Psoas muscle (tissue), 8 donors: Measurements from ENCODE around the gene NR1I3. TPM values are rescaled to one million over a fixed set of nuclear protein-coding genes. Genes with fewer than 3 reads are reported as not detected.

ENCODE experiments used
- ATAC-seq, 4 donors: fragments of 200-7000 bp; cut with Tn5 transposase; one replicate each; pipeline ENCODE4 v1.9.1; 2020; ENCODE audit warnings: moderate library complexity in 3 of 4, mild to moderate bottlenecking in 2 of 4
- DNase-seq, 2 donors: peaks; one replicate each; pipeline ENCODE4 v3.0.0-alpha.2; 2020
- H3K27ac ChIP-seq: fragments of 200-600 bp; one replicate; pipeline ENCODE4 v1.8.0; 2022
- H3K27me3 ChIP-seq, 3 donors: fragments of 200-600 bp in 1 of 3; one replicate each; pipeline versions ENCODE4 v1.6.1 to v1.8.0; 2013 to 2022; ENCODE audit warnings: low read length in 2 of 3, mild to moderate bottlenecking in 2 of 3, moderate library complexity in 1 of 3; ENCODE audit not compliant: insufficient read depth in 3 of 3
- H3K36me3 ChIP-seq, 2 donors: fragments of 200-600 bp in 1 of 2; one replicate each; pipeline versions ENCODE4 v1.6.1 to v1.8.0; 2013 to 2022; ENCODE audit warnings: low read depth in 1 of 2, mild to moderate bottlenecking in 1 of 2, moderate library complexity in 1 of 2; ENCODE audit not compliant: insufficient read depth in 1 of 2
- H3K4me1 ChIP-seq: fragments of 200-600 bp; one replicate; pipeline ENCODE4 v1.8.0; 2022
- H3K4me3 ChIP-seq: fragments of 200-600 bp; one replicate; pipeline ENCODE4 v1.8.0; 2022; ENCODE audit warnings: mild to moderate bottlenecking
- H3K9me3 ChIP-seq: fragments of 200-600 bp; one replicate; pipeline ENCODE4 v1.8.0; 2022
- CTCF ChIP-seq: fragments of 200-600 bp; IDR thresholded peaks from one replicate; pipeline ENCODE4 v1.8.0; 2022; ENCODE audit warnings: antibody characterized with exemption
- WGBS, 3 donors: extraction: QIAGEN DNeasy Blood & Tissue Kit; methylation state at CpG; one replicate each; pipeline versions ENCODE4 v1.1.6 to v1.1.7; 2013; 5-methylcytosine and 5-hydroxymethylcytosine counted together
- intact Hi-C, 2 donors: fragments of 100-400 bp; cut with DNase I; formaldehyde crosslinking; loops; one replicate each; pipeline versions ENCODE4 v1.11.0 to v1.14.2; 2022
- polyA plus RNA-seq, 3 donors: library from polyadenylated mRNA; stranded (reverse); fragments of 200-250 nt; gene quantifications; one replicate each; pipeline ENCODE4 v1.2.3, GENCODE V29; 2013
- total RNA-seq, 4 donors: library from RNA; stranded (reverse); fragmentation: NEBNext Ultra II Directional in 2 of 4; extraction: Animal tissue kit (Norgen Biotek cat#: 25700) in 2 of 4; gene quantifications; one replicate each; pipeline versions ENCODE4 v1.2.1 to v1.2.4, GENCODE V29; 2021 to 2023
- donor health status: healthy with polysubstance abuse.
- donor health status: DM: no; HTN: no; CAD: no; lungs with moderate emphysema.
- donor health status: Bipolar disorder and iron deficiency.
- donor health status: healthy.
- donor health status: DM: yes; HTN: yes; CAD: no.
- donor health status: DM: no; HTN: no; CAD: no.
- donor health status: DM: no; HTN: no; CAD: no.
- donor health status: DM: yes; HTN: yes; CAD: no.

NR1I3 gene
- total and polyA plus RNA-seq, 7 donors: 0.17 to 0.42 (median 0.25) TPM; not detected in 4

- DNase-seq (no peak), ATAC-seq (no peak)
- no peaks in the 10 kb centered on the region for H3K36me3 ChIP-seq
- no peak for TF ChIP-seq CTCF
- 74 to 79% (median 78%) methylated on average over 5 of the region's 5 CpGs for WGBS, 3 donors
- H3K9me3 ChIP-seq: no peaks in the 10 kb centered on the region
- peaks cover under 1 to 5% (median 3%) of the 10 kb centered on the region in 3 donors for H3K27me3 ChIP-seq
- H3K27ac ChIP-seq: no peak overlapping the region
- H3K4me1 ChIP-seq: no peaks in the 10 kb centered on the region
- H3K4me3 ChIP-seq: no peak overlapping the region
- intact Hi-C loops: no loop called here
These were observed 27.3 kb upstream of the NR1I3 start for GRCh38 chr1:161265305-161265704.

GRCh38 chr1:161261261-161262235, 23.5 kb upstream of the NR1I3 start:
- no peak for ATAC-seq
- peaks cover 9% of the 10 kb centered on the region for H3K9me3 ChIP-seq
- TF ChIP-seq CTCF: no peak
- no peaks in the 10 kb centered on the region for H3K36me3 ChIP-seq
- H3K27me3 ChIP-seq: peaks cover 3 to 37% (median 17%) of the 10 kb centered on the region in 3 donors
- intact Hi-C loops: no loop called here
- 61 to 71% (median 64%) methylated on average over 12 of the region's 12 CpGs for WGBS, 3 donors
- no peak overlapping the region for H3K27ac ChIP-seq
- H3K4me1 ChIP-seq: peaks cover 7% of the 10 kb centered on the region
- H3K4me3 ChIP-seq: no peak overlapping the region
- DNase-seq: no peak

GRCh38 chr1:161260376-161261260, 22.6 kb upstream of the NR1I3 start:
- 22 to 27% (median 24%) methylated on average over 9 of the region's 9 CpGs for WGBS, 3 donors
- H3K27me3 ChIP-seq: peaks cover 3 to 37% (median 17%) of the 10 kb centered on the region in 3 donors
- H3K9me3 ChIP-seq: peaks cover 9% of the 10 kb centered on the region
- no peak for DNase-seq
- no peak overlapping the region for H3K4me3 ChIP-seq
- H3K4me1 ChIP-seq: peaks cover 7% of the 10 kb centered on the region
- TF ChIP-seq CTCF: no peak
- ATAC-seq: no peak
- H3K36me3 ChIP-seq: no peaks in the 10 kb centered on the region
- no peak overlapping the region for H3K27ac ChIP-seq
- intact Hi-C loops: no loop called here

- no peak overlapping the region for H3K27ac ChIP-seq
- peaks cover 9% of the 10 kb centered on the region for H3K9me3 ChIP-seq
- WGBS, 3 donors: 63 to 73% (median 69%) methylated on average over 1 of the region's 1 CpG
- H3K36me3 ChIP-seq: no peaks in the 10 kb centered on the region
- intact Hi-C loops: no loop called here
- DNase-seq (no peak), ATAC-seq (no peak)
- H3K4me3 ChIP-seq: no peak overlapping the region
- TF ChIP-seq CTCF: no peak
- peaks cover 7% of the 10 kb centered on the region for H3K4me1 ChIP-seq
- peaks cover 3 to 37% (median 17%) of the 10 kb centered on the region in 3 donors for H3K27me3 ChIP-seq
These were observed 21.8 kb upstream of the NR1I3 start for GRCh38 chr1:161259765-161260164.
